ENCODE data around the gene GARIN1A.
A peak's percentile ranks its signal among the peaks of the same experiment; 100 is the strongest.

GARIN1A gene

GRCh38 chr7:128701062-128701785 lies 29.1 kb downstream of the GARIN1A start (continued):
- TF ChIP-seq ZNF792 (tag by site-specific recombination; IDR thresholded peaks at IDR 0.05) (no peak), ZNF280D (tag by site-specific recombination; IDR thresholded peaks at IDR 0.05) (no peak), ZNF214 (tag by site-specific recombination; IDR thresholded peaks at IDR 0.05; ENCODE audit: borderline replicate concordance) (no peak), ZNF501 (tag by site-specific recombination; IDR thresholded peaks at IDR 0.05) (no peak), ZNF518A (tag by site-specific recombination; conservative IDR thresholded peaks at IDR 0.05; ENCODE audit: low read depth) (no peak), ZNF394 (tag by site-specific recombination; IDR thresholded peaks at IDR 0.05; ENCODE audit: borderline replicate concordance) (no peak), ZNF600 (tag by site-specific recombination; IDR thresholded peaks at IDR 0.05) (no peak), ZNF324 (tag by site-specific recombination; IDR thresholded peaks at IDR 0.05) (no peak), MZF1 (tag by site-specific recombination; IDR thresholded peaks at IDR 0.05; ENCODE audit: borderline replicate concordance) (no peak), ZNF558 (tag by site-specific recombination; IDR thresholded peaks at IDR 0.05) (no peak)

- H3K36me3 ChIP-seq (ENCODE audit: control insufficient read depth in 2 of 2, insufficient read depth in 1 of 2, low read length in 2 of 2) = no peaks in the 10 kb centered on the region
- H3K9me3 ChIP-seq (ENCODE audit: control insufficient read depth, insufficient read depth, low read depth, low read length) = no peaks in the 10 kb centered on the region
- H3K4me3 ChIP-seq (ENCODE audit: low read depth, low read length) = no peak overlapping the region
- H3K4me1 ChIP-seq (ENCODE audit: control insufficient read depth, insufficient read depth, low read length) = no peaks in the 10 kb centered on the region
- no peak overlapping the region for H3K27ac ChIP-seq (ENCODE audit: extremely low read depth, low read depth, low read length)
- POLR2A ChIA-PET = no interaction called here
- CTCF ChIA-PET = interaction anchor here (0.7 kb wide), 1 partner anchor 33 kb away, joined by 3 read pairs; no protein-coding TSS in a partner anchor
- TF ChIP-seq EGR2 (tag by site-specific recombination; IDR thresholded peaks at IDR 0.05; ENCODE audit: low read depth) (no peak), ZNF580 (tag by site-specific recombination; IDR thresholded peaks at IDR 0.05) (no peak), ZFP37 (tag by site-specific recombination; IDR thresholded peaks at IDR 0.05) (no peak), PRDM1 (tag by site-specific recombination; IDR thresholded peaks at IDR 0.05) (peak; percentile 39; the same call in 1 of the 2 replicates), ZNF423 (tag by site-specific recombination; IDR thresholded peaks at IDR 0.05) (no peak), FEZF1 (tag by site-specific recombination; IDR thresholded peaks at IDR 0.05) (no peak), SP3 (tag by site-specific recombination; IDR thresholded peaks at IDR 0.05) (no peak), KLF10 (tag by site-specific recombination; IDR thresholded peaks at IDR 0.05) (no peak), BCL6B (tag by site-specific recombination; IDR thresholded peaks at IDR 0.05) (no peak), ZNF621 (tag by site-specific recombination; IDR thresholded peaks at IDR 0.05) (no peak), ZNF558 (tag by site-specific recombination; IDR thresholded peaks at IDR 0.05) (no peak), MYNN (tag by site-specific recombination; IDR thresholded peaks at IDR 0.05; ENCODE audit: borderline replicate concordance) (no peak), ZNF645 (tag by site-specific recombination; IDR thresholded peaks at IDR 0.05) (no peak), ATF2 (tag by site-specific recombination; IDR thresholded peaks at IDR 0.05; ENCODE audit: low read depth) (no peak)
Measured at GRCh38 chr7:128703609-128704241, 31.6 kb downstream of the GARIN1A start.

Data from HEK293 (cell line).